ENCODE measurements around the gene ARL4A.
"Not testable (repeated sequence)": the region's sequence is repeated elsewhere in the genome, so short reads cannot be mapped to it uniquely, and the experiment has no call there.

Gene ARL4A

DNA sequence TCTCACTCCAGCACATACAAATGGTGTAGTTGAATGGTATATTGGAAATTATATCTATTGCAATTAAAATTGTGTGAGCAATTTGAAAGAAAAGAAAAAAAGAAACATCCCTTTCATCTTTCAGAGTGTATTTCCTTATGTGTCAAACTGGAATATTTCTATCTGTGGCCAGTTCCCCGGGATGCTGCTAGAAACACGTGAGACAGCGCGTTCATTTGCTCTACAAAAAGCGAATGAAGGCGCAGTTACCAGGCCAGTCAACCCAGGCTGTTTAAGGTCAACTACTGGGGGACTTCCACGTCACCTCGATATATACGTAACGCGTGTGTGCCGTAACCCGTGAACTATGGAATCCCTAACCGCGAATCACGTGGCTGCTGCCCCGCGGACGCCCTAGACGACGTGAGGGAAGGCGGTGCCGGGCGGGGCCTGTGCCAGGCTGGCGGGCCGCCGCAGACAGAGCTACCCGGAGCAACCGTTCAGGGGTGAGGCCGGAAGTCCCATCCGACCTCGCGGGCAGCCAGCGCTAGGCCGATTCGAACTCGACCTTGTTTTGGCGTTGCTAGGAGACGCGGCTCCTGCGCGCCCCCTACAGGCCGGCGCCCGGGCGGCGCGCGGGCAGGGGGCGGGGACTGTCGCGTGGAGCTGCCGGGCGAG, 1.1 kb upstream of the ARL4A start:
- peak overlapping the region; percentile 69 for H3K4me3 ChIP-seq (ENCODE audit: low read depth, low read length)
- DNase-seq (ENCODE audit: low read depth) = peak; percentile 75
- TF ChIP-seq, protein P1, sequence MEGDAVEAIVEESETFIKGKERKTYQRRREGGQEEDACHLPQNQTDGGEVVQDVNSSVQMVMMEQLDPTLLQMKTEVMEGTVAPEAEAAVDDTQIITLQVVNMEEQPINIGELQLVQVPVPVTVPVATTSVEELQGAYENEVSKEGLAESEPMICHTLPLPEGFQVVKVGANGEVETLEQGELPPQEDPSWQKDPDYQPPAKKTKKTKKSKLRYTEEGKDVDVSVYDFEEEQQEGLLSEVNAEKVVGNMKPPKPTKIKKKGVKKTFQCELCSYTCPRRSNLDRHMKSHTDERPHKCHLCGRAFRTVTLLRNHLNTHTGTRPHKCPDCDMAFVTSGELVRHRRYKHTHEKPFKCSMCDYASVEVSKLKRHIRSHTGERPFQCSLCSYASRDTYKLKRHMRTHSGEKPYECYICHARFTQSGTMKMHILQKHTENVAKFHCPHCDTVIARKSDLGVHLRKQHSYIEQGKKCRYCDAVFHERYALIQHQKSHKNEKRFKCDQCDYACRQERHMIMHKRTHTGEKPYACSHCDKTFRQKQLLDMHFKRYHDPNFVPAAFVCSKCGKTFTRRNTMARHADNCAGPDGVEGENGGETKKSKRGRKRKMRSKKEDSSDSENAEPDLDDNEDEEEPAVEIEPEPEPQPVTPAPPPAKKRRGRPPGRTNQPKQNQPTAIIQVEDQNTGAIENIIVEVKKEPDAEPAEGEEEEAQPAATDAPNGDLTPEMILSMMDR (IDR thresholded peaks at IDR 0.05; ENCODE audit: low read depth, low read length, missing control alignments) = peak; percentile 78

DNA sequence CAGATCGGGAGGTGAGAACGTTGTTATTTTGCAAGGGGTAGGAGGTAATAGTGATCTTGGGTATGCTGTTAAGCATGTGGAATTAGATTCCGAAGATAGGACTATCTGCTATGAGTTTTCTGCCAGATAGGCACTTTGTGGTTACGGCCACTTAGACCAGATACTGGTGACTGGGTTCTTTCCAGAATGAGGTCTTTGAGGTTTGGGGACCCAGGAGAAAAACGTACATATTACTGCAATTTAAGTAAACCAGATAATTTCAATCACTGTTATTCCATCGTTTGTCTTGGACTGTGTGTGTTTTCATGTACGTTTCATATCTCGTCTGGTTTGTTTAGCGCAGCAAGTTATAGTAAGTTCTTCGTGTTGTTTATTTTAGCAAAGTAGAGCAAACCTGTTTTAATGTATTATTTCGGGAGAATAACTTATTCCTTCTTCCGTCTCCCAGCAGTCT, 312 bp downstream of the ARL4A start:
- no peak for DNase-seq (ENCODE audit: low read depth)

GRCh38 chr7:12688485-12689170, 1.2 kb downstream of the ARL4A start:
- DNase-seq (ENCODE audit: low read depth); H3K4me3 ChIP-seq (ENCODE audit: low read depth, low read length): not testable (repeated sequence)

More for the DNA sequence above, 312 bp downstream of the ARL4A start:
- TF ChIP-seq, protein P1 (IDR thresholded peaks at IDR 0.05; ENCODE audit: low read depth, low read length, missing control alignments) = no peak
- peak overlapping the region; percentile 69 for H3K4me3 ChIP-seq (ENCODE audit: low read depth, low read length)

GRCh38 chr7:12689451-12689850, 2.0 kb downstream of the ARL4A start:
- H3K4me3 ChIP-seq (ENCODE audit: low read depth, low read length) = no peak overlapping the region
- no peak for DNase-seq (ENCODE audit: low read depth)

GRCh38 chr7:12690041-12690878, 2.8 kb downstream of the ARL4A start:
- DNase-seq (ENCODE audit: low read depth) = no peak
- no peak overlapping the region for H3K4me3 ChIP-seq (ENCODE audit: low read depth, low read length)
- TF ChIP-seq, protein P1 (IDR thresholded peaks at IDR 0.05; ENCODE audit: low read depth, low read length, missing control alignments) = no peak

More at GRCh38 chr7:12689451-12689850, 2.0 kb downstream of the ARL4A start:
- TF ChIP-seq, protein P1 (IDR thresholded peaks at IDR 0.05; ENCODE audit: low read depth, low read length, missing control alignments) = no peak

DNA sequence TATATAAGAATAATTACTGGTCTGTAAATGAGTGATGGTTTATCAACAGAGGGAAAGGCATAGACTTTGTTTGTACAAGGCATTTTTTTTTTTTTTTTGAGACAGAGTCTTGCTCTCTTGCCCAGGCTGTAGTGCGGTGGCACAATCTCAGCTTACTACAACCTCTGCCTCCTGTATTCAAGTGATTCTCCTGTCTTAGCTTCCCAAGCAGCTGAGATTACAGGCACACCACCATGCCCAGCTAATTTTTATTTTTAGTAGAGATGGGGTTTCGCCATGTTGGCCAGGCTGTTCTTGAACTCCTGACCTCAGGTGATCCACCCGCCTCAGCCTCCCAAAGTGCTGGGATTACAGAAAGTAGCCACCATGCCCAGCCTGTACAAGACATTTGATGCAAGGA, 4.0 kb downstream of the ARL4A start:
- not testable (repeated sequence) for DNase-seq (ENCODE audit: low read depth); H3K4me3 ChIP-seq (ENCODE audit: low read depth, low read length)

- H3K4me3 ChIP-seq (ENCODE audit: low read depth, low read length) = no peak overlapping the region
- no peak for DNase-seq (ENCODE audit: low read depth)
- TF ChIP-seq, protein P1 (IDR thresholded peaks at IDR 0.05; ENCODE audit: low read depth, low read length, missing control alignments) = no peak
These were observed 4.6 kb downstream of the ARL4A start for GRCh38 chr7:12692035-12692434.
